HG03558 (cell line): ENCODE results near the gene ATL1.
A peak's percentile ranks its signal among the peaks of the same experiment; 100 is the strongest.
"Not testable (repeated sequence)": the region's sequence is repeated elsewhere in the genome, so short reads cannot be mapped to it uniquely, and the experiment has no call there.

ENCODE experiments used
- ATAC-seq: cut with Tn5 transposase; IDR thresholded peaks from one replicate; pipeline ENCODE4 v1.9.1; 2021; ENCODE audit warnings: moderate number of reproducible peaks; ENCODE audit not compliant: unreplicated experiment; ENCODE audit errors: extremely low read depth

The ATL1 gene

GRCh38 chr14:50533806-50534205, 26.1 kb upstream of the ATL1 start:
- ATAC-seq = no peak

GRCh38 chr14:50534416-50534815, 25.5 kb upstream of the ATL1 start:
- ATAC-seq = no peak

- ATAC-seq = no peak
These were observed 24.9 kb upstream of the ATL1 start for GRCh38 chr14:50534997-50535396.

GRCh38 chr14:50538034-50538433, 21.9 kb upstream of the ATL1 start:
- ATAC-seq = not testable (repeated sequence)

- ATAC-seq = no peak
These were observed 20.9 kb upstream of the ATL1 start for GRCh38 chr14:50539051-50539450.

GRCh38 chr14:50541159-50541567, 18.8 kb upstream of the ATL1 start:
- ATAC-seq = no peak

- peak; percentile 68 for ATAC-seq
These were observed 17.0 kb upstream of the ATL1 start for GRCh38 chr14:50542941-50543418.

- no peak for ATAC-seq
These were observed 15.0 kb upstream of the ATL1 start for GRCh38 chr14:50544911-50545310.

- ATAC-seq = no peak
These were observed 14.3 kb upstream of the ATL1 start for GRCh38 chr14:50545618-50546017.

- no peak for ATAC-seq
These were observed 9.7 kb upstream of the ATL1 start for GRCh38 chr14:50550294-50550693.

GRCh38 chr14:50551877-50552276, 8.1 kb upstream of the ATL1 start:
- no peak for ATAC-seq

GRCh38 chr14:50552796-50553195, 7.1 kb upstream of the ATL1 start:
- ATAC-seq = not testable (repeated sequence)

GRCh38 chr14:50560931-50561285, 963 bp downstream of the ATL1 start:
- ATAC-seq = no peak

GRCh38 chr14:50562841-50563240, 2.9 kb downstream of the ATL1 start:
- ATAC-seq = no peak

GRCh38 chr14:50569714-50570274, 9.8 kb downstream of the ATL1 start:
- no peak for ATAC-seq

GRCh38 chr14:50573862-50574261, 13.9 kb downstream of the ATL1 start:
- ATAC-seq = no peak

GRCh38 chr14:50575769-50576168, 15.8 kb downstream of the ATL1 start:
- no peak for ATAC-seq

- no peak for ATAC-seq
These were observed 18.0 kb downstream of the ATL1 start for GRCh38 chr14:50577982-50578381.

GRCh38 chr14:50578433-50578832, 18.5 kb downstream of the ATL1 start:
- ATAC-seq = no peak

GRCh38 chr14:50590464-50590863, 30.5 kb downstream of the ATL1 start:
- ATAC-seq = no peak

- no peak for ATAC-seq
These were observed 34.8 kb downstream of the ATL1 start for GRCh38 chr14:50594577-50595316.

- ATAC-seq = no peak
These were observed 38.8 kb downstream of the ATL1 start for GRCh38 chr14:50598765-50599164.
